ENCODE data around the gene TTC28. TPM values are rescaled to one million over a fixed set of nuclear protein-coding genes. Genes with fewer than 3 reads are reported as not detected.

TTC28 gene
- polyA plus RNA-seq, 1 donor from 2014 or later: 0.30 TPM

GRCh38 chr22:28250036-28250695, 429.5 kb downstream of the TTC28 start:
- no peak overlapping the region for H3K27ac Mint-ChIP-seq
- H3K9me3 Mint-ChIP-seq: no peaks in the 10 kb centered on the region

DNA sequence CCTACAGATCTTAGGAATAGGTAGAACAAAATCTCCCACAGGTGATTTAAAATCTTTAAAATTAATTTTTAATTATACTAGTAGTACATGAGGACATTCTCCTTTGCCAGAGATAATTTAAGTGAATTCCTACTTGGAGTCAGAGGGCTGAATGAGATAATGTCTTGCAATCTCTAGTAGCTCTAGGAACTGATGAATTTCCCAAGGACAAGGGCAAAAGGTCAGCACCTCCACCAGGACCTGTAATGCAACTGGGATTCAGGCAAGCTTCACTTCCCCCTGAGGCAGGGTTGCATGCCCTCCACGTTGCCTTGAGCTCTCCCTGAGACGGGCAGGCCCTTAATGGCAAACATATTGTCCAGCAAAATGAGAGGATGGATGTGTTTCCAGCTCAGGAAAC, 430.2 kb downstream of the TTC28 start:
- Mint-ChIP-seq H3K4me1 (peaks cover 0 to 2% (median 0%) of the 10 kb centered on the region in 3 donors), H3K9me3 (no peaks in the 10 kb centered on the region), H3K36me3 (peaks cover 3% of the 10 kb centered on the region), H3K4me3 (no peak overlapping the region), H3K27me3 (peaks cover 2% of the 10 kb centered on the region), H3K27ac (no peak overlapping the region)

More at GRCh38 chr22:28250036-28250695, 429.5 kb downstream of the TTC28 start:
- Mint-ChIP-seq H3K4me3 (no peak overlapping the region), H3K36me3 (peaks cover 3% of the 10 kb centered on the region), H3K4me1 (peaks cover 0 to 2% (median 0%) of the 10 kb centered on the region in 3 donors), H3K27me3 (peaks cover 2% of the 10 kb centered on the region)

DNA sequence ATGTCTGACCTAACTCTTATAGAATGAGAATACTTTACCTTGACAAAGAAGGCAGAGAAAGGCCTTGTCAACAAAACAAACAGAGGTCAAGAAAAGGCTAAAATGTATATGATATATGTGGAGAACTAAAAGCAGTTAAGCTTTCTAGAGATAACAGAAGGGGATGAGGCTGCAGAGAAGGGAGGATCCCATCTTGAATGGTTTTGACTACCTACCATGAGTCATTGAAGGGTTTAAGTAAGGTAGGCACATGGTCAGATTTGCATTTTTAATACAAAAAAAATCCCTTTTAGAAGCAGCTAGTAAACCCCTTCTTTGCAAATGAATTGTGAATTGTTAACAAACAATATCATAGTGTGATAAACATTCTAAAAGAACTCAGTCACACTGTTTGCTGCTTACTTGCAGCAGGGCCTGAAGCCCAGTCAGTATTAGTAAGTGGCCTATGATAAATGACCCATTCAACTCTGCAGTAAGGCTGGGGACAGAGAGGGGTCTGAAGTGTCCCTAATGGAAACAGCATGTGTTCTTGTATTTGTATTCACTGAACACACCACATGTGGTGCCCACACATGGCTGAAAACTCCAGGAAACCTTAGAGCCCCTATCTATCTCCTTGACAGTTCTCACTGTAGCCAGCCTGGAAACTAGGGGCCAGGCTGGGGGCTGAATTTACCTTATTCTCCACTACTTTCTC, 431.8 kb downstream of the TTC28 start:
- peaks cover 0 to 2% (median 0%) of the 10 kb centered on the region in 3 donors for H3K4me1 Mint-ChIP-seq
- peaks cover 3% of the 10 kb centered on the region for H3K36me3 Mint-ChIP-seq

DNA sequence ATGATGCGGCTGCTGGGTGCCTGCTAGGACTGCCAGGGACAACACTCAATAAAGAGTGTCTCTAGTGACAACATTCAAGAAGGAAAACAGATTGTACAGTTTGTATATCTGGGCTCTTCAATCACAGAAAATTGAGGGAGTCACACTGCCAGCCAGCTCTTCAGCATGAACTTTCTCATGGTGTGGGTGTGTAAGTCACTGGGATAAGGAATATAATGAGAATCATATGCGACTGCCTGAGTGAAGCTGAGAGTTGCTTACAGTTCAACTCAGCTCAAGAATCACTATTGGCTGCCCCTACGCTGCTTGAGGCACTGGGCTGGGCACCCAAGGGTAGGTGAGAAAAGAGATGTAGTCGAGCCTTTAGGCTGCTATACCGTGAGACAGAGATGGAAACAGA, 432.5 kb downstream of the TTC28 start:
- Mint-ChIP-seq H3K27me3 (peaks cover 2% of the 10 kb centered on the region), H3K4me3 (no peak overlapping the region), H3K27ac (no peak overlapping the region), H3K4me1 (peaks cover 0 to 2% (median 0%) of the 10 kb centered on the region in 3 donors), H3K9me3 (no peaks in the 10 kb centered on the region), H3K36me3 (peaks cover 3% of the 10 kb centered on the region)

More for the DNA sequence above, 431.8 kb downstream of the TTC28 start:
- H3K4me3 Mint-ChIP-seq: no peak overlapping the region
- H3K27ac Mint-ChIP-seq: no peak overlapping the region
- peaks cover 2% of the 10 kb centered on the region for H3K27me3 Mint-ChIP-seq
- H3K9me3 Mint-ChIP-seq: no peaks in the 10 kb centered on the region

- Mint-ChIP-seq H3K4me1 (peaks cover 0 to 2% (median 0%) of the 10 kb centered on the region in 3 donors), H3K27ac (no peak overlapping the region), H3K27me3 (peaks cover 6% of the 10 kb centered on the region), H3K9me3 (no peaks in the 10 kb centered on the region), H3K4me3 (no peak overlapping the region), H3K36me3 (peaks cover 3% of the 10 kb centered on the region)
Observed at GRCh38 chr22:28246397-28246796, 433.2 kb downstream of the TTC28 start.

DNA sequence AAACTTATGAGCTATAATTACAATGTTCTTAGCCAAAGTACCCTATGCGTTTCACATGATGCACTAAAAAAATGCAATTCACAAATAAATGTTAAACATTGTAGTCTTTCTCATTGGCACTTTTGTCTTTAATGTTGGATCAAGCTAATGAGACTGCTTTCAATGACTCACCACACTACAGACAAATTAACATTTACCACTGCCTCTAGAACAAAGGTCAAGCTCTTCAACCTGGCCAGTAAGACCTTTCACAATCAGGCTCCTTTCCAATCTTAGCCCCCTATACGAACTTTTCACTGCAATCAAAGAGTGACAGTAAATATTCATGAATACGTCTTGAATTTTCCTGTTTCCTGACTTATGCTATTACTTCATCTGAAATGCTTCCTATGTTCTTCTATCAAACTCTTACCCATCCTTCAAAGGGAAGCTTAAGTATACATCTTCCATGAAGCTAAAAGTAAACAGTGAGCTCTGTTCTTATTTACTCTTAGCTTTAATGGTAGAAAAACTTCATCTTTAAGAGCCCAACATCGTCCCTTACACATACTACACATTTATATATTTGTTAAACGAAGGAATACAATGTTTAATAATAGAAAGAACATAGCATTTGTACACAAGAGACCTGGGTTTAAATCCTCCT, 433.9 kb downstream of the TTC28 start:
- Mint-ChIP-seq H3K4me3 (no peak overlapping the region), H3K36me3 (peaks cover 3% of the 10 kb centered on the region), H3K4me1 (peaks cover 0 to 2% (median 0%) of the 10 kb centered on the region in 3 donors), H3K9me3 (no peaks in the 10 kb centered on the region), H3K27me3 (peaks cover 8% of the 10 kb centered on the region), H3K27ac (no peak overlapping the region)

- no peak overlapping the region for H3K27ac Mint-ChIP-seq
- no peak overlapping the region for H3K4me3 Mint-ChIP-seq
- no peaks in the 10 kb centered on the region for H3K9me3 Mint-ChIP-seq
- peaks cover 3% of the 10 kb centered on the region for H3K36me3 Mint-ChIP-seq
- peaks cover 0 to 2% (median 0%) of the 10 kb centered on the region in 3 donors for H3K4me1 Mint-ChIP-seq
- peaks cover 10% of the 10 kb centered on the region for H3K27me3 Mint-ChIP-seq
Observed at GRCh38 chr22:28244757-28245156, 434.9 kb downstream of the TTC28 start.

GRCh38 chr22:28243539-28243938, 436.1 kb downstream of the TTC28 start:
- Mint-ChIP-seq H3K36me3 (no peaks in the 10 kb centered on the region), H3K27me3 (peaks cover 11% of the 10 kb centered on the region), H3K9me3 (peaks cover 0 to 4% (median 2%) of the 10 kb centered on the region in 3 donors), H3K4me1 (peaks cover 0 to 2% (median 0%) of the 10 kb centered on the region in 3 donors), H3K4me3 (no peak overlapping the region), H3K27ac (no peak overlapping the region)

- no peak overlapping the region for H3K4me3 Mint-ChIP-seq
- no peak overlapping the region for H3K27ac Mint-ChIP-seq
- H3K4me1 Mint-ChIP-seq: no peaks in the 10 kb centered on the region
- peaks cover 2 to 13% (median 3%) of the 10 kb centered on the region in 3 donors for H3K9me3 Mint-ChIP-seq
- peaks cover 11% of the 10 kb centered on the region for H3K27me3 Mint-ChIP-seq
- no peaks in the 10 kb centered on the region for H3K36me3 Mint-ChIP-seq
Observed at GRCh38 chr22:28241656-28242290, 437.9 kb downstream of the TTC28 start.

GRCh38 chr22:28239941-28240340, 439.7 kb downstream of the TTC28 start:
- H3K4me1 Mint-ChIP-seq: no peaks in the 10 kb centered on the region
- H3K4me3 Mint-ChIP-seq: no peak overlapping the region
- peaks cover 13% of the 10 kb centered on the region for H3K27me3 Mint-ChIP-seq

GRCh38 chr22:28237783-28238182, 441.9 kb downstream of the TTC28 start:
- Mint-ChIP-seq H3K27me3 (peaks cover 11% of the 10 kb centered on the region), H3K4me1 (no peaks in the 10 kb centered on the region), H3K36me3 (no peaks in the 10 kb centered on the region), H3K9me3 (peaks cover 3 to 13% (median 4%) of the 10 kb centered on the region in 3 donors), H3K4me3 (no peak overlapping the region), H3K27ac (no peak overlapping the region)

More at GRCh38 chr22:28239941-28240340, 439.7 kb downstream of the TTC28 start:
- Mint-ChIP-seq H3K36me3 (no peaks in the 10 kb centered on the region), H3K27ac (no peak overlapping the region), H3K9me3 (peaks cover 3 to 13% (median 4%) of the 10 kb centered on the region in 3 donors)

DNA sequence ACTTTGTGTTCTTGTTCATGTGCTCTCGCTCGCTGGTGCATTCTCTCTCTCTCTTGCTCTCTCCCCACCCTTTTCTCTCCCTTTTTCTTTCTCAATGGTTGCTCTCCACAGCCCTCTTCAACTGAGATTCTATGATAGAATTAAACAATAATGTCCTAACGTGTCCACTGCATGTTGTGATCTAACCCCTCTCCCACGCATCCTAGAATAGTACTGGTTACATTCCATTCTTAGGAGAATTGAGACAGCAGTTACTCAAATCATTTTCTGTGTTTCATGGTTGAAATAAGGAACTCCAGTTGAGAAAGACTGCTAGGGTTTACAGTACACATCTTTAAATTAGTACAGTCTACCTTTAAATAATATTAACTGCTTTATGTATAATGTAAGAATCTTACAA, 442.5 kb downstream of the TTC28 start:
- H3K4me1 Mint-ChIP-seq: no peaks in the 10 kb centered on the region
- H3K27ac Mint-ChIP-seq: no peak overlapping the region
- H3K4me3 Mint-ChIP-seq: no peak overlapping the region
- peaks cover 11% of the 10 kb centered on the region for H3K27me3 Mint-ChIP-seq
- peaks cover 3 to 13% (median 4%) of the 10 kb centered on the region in 3 donors for H3K9me3 Mint-ChIP-seq
- no peaks in the 10 kb centered on the region for H3K36me3 Mint-ChIP-seq

DNA sequence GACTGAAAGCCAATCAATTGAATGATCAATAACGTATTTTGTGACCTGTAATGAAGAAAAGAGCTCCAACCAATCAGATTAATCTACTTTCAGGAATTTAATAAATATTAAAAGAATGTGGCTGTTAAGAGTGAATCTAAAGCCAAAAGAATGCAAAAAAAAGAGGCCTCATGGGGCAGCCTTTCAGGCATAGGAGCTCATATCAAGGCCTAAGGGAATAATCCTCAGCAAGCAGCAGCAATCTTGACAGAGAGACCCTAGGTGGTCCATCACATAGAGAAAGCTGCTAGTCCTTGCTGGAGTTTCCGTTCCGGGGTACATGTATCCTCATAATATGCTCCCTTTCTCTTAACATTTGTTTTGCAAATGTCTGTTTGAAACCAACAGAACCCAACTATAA, 447.4 kb downstream of the TTC28 start:
- Mint-ChIP-seq H3K27ac (no peak overlapping the region), H3K4me1 (no peaks in the 10 kb centered on the region), H3K4me3 (no peak overlapping the region), H3K27me3 (peaks cover 2% of the 10 kb centered on the region), H3K9me3 (peaks cover 0 to 2% (median 0%) of the 10 kb centered on the region in 3 donors), H3K36me3 (no peaks in the 10 kb centered on the region)

- no peaks in the 10 kb centered on the region for H3K4me1 Mint-ChIP-seq
- no peak overlapping the region for H3K4me3 Mint-ChIP-seq
- H3K36me3 Mint-ChIP-seq: no peaks in the 10 kb centered on the region
- H3K27me3 Mint-ChIP-seq: peaks cover 2% of the 10 kb centered on the region
- peaks cover 0 to 2% (median 0%) of the 10 kb centered on the region in 3 donors for H3K9me3 Mint-ChIP-seq
- no peak overlapping the region for H3K27ac Mint-ChIP-seq
Observed at GRCh38 chr22:28231441-28231840, 448.2 kb downstream of the TTC28 start.

DNA sequence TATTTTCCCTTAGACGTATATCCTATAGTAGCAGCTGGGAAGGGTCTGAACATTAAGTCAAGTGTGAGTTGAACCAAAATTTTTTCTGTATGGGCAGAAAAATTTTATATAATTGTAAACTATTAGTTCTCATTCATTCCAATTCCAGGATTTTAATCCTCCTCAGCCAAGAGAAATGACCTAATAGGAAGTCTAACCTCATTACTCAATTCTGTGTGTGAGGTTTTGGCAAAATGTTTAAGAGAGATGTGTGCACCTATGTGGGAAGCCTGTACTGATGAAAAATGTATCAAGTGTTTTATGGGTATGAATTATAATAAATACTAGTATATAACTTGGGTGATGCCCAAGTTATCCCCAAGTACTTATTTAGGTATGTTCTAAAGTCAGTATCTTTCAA, 449.0 kb downstream of the TTC28 start:
- Mint-ChIP-seq H3K4me1 (no peaks in the 10 kb centered on the region), H3K9me3 (no peaks in the 10 kb centered on the region), H3K4me3 (no peak overlapping the region), H3K27ac (no peak overlapping the region), H3K36me3 (no peaks in the 10 kb centered on the region), H3K27me3 (peaks cover 2% of the 10 kb centered on the region)

Data from IgD-negative memory B cell (primary cell).